Panc1 (cell line): Measurements from ENCODE around the gene LPP. TPM values are rescaled to one million over a fixed set of nuclear protein-coding genes. Genes with fewer than 3 reads are reported as not detected.

Experiments
- ATAC-seq: fragments of 200-7000 bp; cut with Tn5 transposase; 2 replicates; pipeline ENCODE4 v1.9.1; 2020; ENCODE audit warnings: mild to moderate bottlenecking, moderate library complexity
- BruUV-seq: library from RNA; stranded (reverse); fragments of 400-500 nt; replicated peaks from 2 replicates; lab custom pipeline; 2021; lab: Mats Ljungman, UMichigan
- CTCF ChIA-PET: fragments of 300-600 bp; sonication (Branson Sonifier 250); formaldehyde crosslinking; loops from one replicate; lab custom pipeline; 2022; ENCODE audit warnings: antibody characterized with exemption; lab: Charles Lee
- POLR2A ChIA-PET: fragments of 300-600 bp; sonication (Branson Sonifier 250); formaldehyde crosslinking; loops from one replicate; lab custom pipeline; 2022; ENCODE audit warnings: antibody characterized with exemption; lab: Charles Lee
- DNase-seq: peaks from one replicate; pipeline ENCODE4 v3.0.0-alpha.2; 2010; ENCODE audit warnings: low read depth, low spot score
- H3K27ac ChIP-seq: 2 replicates; pipeline ENCODE4 v1.5.1; 2011; ENCODE audit warnings: mild to moderate bottlenecking, low read length, inconsistent platforms
- H3K27me3 ChIP-seq: fragments of 200-500 bp; sonication (Bioruptor generic); 2 replicates; pipeline ENCODE4 v1.6.0; 2014; ENCODE audit warnings: low read length, inconsistent platforms; ENCODE audit not compliant: control insufficient read depth, insufficient read depth
- H3K36me3 ChIP-seq: fragments of 200-500 bp; sonication (Bioruptor generic); 2 replicates; pipeline ENCODE4 v1.5.1; 2014; ENCODE audit warnings: inconsistent platforms, mild to moderate bottlenecking, low read length, moderate library complexity; ENCODE audit not compliant: control insufficient read depth, insufficient read depth
- H3K4me1 ChIP-seq: 2 replicates; pipeline ENCODE4 v1.5.1; 2011; ENCODE audit warnings: inconsistent platforms, mild to moderate bottlenecking, low read length, moderate library complexity; ENCODE audit not compliant: control insufficient read depth, insufficient read depth
- H3K4me3 ChIP-seq, 2 experiments: 2 replicates each; pipeline ENCODE4 v1.5.1; 2011 to 2012; ENCODE audit warnings: low read depth in 2 of 2, low read length in 2 of 2, mild to moderate bottlenecking in 2 of 2, inconsistent platforms in 1 of 2, moderate library complexity in 1 of 2
- H3K9me3 ChIP-seq: fragments of 200-500 bp; sonication (Bioruptor generic); 2 replicates; pipeline ENCODE4 v1.5.1; 2014; ENCODE audit warnings: low read depth, mild to moderate bottlenecking, inconsistent platforms, low read length, moderate library complexity; ENCODE audit not compliant: control insufficient read depth, insufficient read depth
- POLR2AphosphoS5 ChIP-seq: IDR thresholded peaks from 2 replicates; pipeline ENCODE4 v1.6.1; 2012; ENCODE audit warnings: mild to moderate bottlenecking, low read depth, low read length, moderate library complexity
- SIN3A ChIP-seq: IDR thresholded peaks from 2 replicates; pipeline ENCODE4 v1.6.1; 2012; ENCODE audit warnings: low read depth, mild to moderate bottlenecking, low read length, moderate library complexity, borderline replicate concordance; ENCODE audit not compliant: insufficient read depth
- TCF7L2 ChIP-seq: IDR thresholded peaks from 2 replicates; pipeline ENCODE4 v1.6.1; 2011; ENCODE audit warnings: mild to moderate bottlenecking, low read depth, low read length, inconsistent platforms
- in situ Hi-C: cut with HindIII; loops from 2 replicates; pipeline ENCODE4 v1.10.0; 2016; ENCODE audit warnings: low sequenced_read_pairs, low pct_unique_long_range_greater_than_20kb
- intact Hi-C: fragments of 100-400 bp; cut with micrococcal nuclease; formaldehyde crosslinking; loops from one replicate; pipeline ENCODE4 v1.10.0; 2022; ENCODE audit not compliant: unreplicated experiment
- total RNA-seq: library from RNA; stranded (reverse); gene quantifications from one replicate; pipeline ENCODE4 v1.2.1, GENCODE V29; 2021; ENCODE audit not compliant: unreplicated experiment
- TF ChIP-seq, protein P1 (sequence below): fragments of 450-650 bp; IDR thresholded peaks from 2 replicates; pipeline ENCODE4 v1.5.1; 2017; ENCODE audit warnings: mild to moderate bottlenecking
- TF ChIP-seq, protein P2 (sequence below), 2 experiments: IDR thresholded peaks; 2 replicates each; pipeline ENCODE4 v1.6.1; 2011 to 2012; ENCODE audit warnings: low read depth in 2 of 2, control low read depth in 1 of 2, low read length in 1 of 2, mild to moderate bottlenecking in 1 of 2, moderate library complexity in 1 of 2; ENCODE audit not compliant: insufficient read depth in 1 of 2

The LPP gene
- total RNA-seq, 1 experiment from 2014 or later = 90.0 TPM

DNA sequence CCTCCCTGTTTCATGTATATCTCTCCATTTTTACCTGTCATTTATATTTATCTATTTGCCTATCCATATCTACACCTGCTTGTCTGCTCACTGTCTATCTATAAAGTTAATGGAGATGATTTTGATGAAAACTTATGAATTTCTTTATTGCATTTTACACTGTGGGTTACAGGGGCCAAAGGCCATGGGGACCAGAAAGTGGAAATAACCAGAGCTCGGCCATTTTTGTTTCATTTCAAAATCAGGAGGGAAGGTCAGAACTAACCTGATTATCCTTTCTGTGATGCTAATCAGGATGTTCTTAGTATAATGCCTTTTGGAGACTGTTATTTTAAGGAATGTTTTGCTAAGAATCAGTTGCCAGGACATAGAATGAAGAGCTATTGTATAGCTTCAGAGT, 147.2 kb downstream of the LPP start:
- ChIA-PET CTCF (interaction anchor here (0.7 kb wide), 1 partner anchor 560 kb away, joined by 3 read pairs; no protein-coding TSS in a partner anchor), POLR2A (no interaction called here)
- BruUV-seq = no TSS peak
- Histone ChIP-seq H3K27me3 (no peaks in the 10 kb centered on the region), H3K36me3 (no peaks in the 10 kb centered on the region), H3K9me3 (no peaks in the 10 kb centered on the region), H3K4me3 (no peak overlapping the region), H3K4me1 (peaks cover 24% of the 10 kb centered on the region), H3K27ac (no peak overlapping the region)
- ATAC-seq = no peak
- intact Hi-C loops = no loop called here
- DNase-seq = no peak
- TF ChIP-seq SIN3A (no peak), TCF7L2 (no peak)
- TF ChIP-seq, protein P1, sequence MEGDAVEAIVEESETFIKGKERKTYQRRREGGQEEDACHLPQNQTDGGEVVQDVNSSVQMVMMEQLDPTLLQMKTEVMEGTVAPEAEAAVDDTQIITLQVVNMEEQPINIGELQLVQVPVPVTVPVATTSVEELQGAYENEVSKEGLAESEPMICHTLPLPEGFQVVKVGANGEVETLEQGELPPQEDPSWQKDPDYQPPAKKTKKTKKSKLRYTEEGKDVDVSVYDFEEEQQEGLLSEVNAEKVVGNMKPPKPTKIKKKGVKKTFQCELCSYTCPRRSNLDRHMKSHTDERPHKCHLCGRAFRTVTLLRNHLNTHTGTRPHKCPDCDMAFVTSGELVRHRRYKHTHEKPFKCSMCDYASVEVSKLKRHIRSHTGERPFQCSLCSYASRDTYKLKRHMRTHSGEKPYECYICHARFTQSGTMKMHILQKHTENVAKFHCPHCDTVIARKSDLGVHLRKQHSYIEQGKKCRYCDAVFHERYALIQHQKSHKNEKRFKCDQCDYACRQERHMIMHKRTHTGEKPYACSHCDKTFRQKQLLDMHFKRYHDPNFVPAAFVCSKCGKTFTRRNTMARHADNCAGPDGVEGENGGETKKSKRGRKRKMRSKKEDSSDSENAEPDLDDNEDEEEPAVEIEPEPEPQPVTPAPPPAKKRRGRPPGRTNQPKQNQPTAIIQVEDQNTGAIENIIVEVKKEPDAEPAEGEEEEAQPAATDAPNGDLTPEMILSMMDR = no peak
- TF ChIP-seq, protein P2, sequence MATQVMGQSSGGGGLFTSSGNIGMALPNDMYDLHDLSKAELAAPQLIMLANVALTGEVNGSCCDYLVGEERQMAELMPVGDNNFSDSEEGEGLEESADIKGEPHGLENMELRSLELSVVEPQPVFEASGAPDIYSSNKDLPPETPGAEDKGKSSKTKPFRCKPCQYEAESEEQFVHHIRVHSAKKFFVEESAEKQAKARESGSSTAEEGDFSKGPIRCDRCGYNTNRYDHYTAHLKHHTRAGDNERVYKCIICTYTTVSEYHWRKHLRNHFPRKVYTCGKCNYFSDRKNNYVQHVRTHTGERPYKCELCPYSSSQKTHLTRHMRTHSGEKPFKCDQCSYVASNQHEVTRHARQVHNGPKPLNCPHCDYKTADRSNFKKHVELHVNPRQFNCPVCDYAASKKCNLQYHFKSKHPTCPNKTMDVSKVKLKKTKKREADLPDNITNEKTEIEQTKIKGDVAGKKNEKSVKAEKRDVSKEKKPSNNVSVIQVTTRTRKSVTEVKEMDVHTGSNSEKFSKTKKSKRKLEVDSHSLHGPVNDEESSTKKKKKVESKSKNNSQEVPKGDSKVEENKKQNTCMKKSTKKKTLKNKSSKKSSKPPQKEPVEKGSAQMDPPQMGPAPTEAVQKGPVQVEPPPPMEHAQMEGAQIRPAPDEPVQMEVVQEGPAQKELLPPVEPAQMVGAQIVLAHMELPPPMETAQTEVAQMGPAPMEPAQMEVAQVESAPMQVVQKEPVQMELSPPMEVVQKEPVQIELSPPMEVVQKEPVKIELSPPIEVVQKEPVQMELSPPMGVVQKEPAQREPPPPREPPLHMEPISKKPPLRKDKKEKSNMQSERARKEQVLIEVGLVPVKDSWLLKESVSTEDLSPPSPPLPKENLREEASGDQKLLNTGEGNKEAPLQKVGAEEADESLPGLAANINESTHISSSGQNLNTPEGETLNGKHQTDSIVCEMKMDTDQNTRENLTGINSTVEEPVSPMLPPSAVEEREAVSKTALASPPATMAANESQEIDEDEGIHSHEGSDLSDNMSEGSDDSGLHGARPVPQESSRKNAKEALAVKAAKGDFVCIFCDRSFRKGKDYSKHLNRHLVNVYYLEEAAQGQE (IDR thresholded peaks at IDR 0.05; ENCODE audit: insufficient read depth in 1 of 2, low read depth in 2 of 2, low read length in 1 of 2) = no peak
- in situ Hi-C loops = no loop called here

DNA sequence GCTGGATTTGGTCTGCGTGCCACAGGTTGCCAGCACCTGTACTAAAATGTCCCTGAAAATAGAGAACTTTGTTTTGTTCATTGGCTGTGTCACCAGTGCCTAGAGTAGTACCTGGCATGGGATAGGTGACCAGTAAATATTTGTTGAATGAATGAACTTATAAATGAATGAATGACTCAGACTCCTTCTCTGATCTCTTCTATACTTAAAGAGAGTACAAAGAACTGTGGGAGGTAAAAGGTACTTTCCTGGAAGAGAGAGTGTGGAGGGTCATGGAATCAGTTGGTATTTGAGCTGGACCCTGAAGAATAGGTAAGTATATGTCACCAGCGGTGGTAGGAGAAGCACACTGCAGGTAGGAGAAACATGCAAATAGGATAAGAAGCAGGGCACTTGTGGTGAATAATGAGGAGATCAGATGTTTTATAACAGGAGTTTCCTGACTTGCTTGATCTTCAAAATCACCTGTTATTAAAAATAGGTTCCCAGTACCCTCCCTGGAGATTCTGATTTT, 149.4 kb downstream of the LPP start:
- H3K9me3 ChIP-seq = no peaks in the 10 kb centered on the region
- no peak overlapping the region for H3K4me3 ChIP-seq
- no peak for ATAC-seq
- CTCF ChIA-PET = interaction anchor here (0.7 kb wide), 1 partner anchor 110 kb away, joined by 3 read pairs; no protein-coding TSS in a partner anchor
- in situ Hi-C loops (no loop called here), intact Hi-C loops (no loop called here)
- POLR2A ChIA-PET = no interaction called here
- no TSS peak for BruUV-seq
- H3K27me3 ChIP-seq = no peaks in the 10 kb centered on the region
- H3K36me3 ChIP-seq = no peaks in the 10 kb centered on the region
- H3K27ac ChIP-seq = no peak overlapping the region
- H3K4me1 ChIP-seq = peaks cover 10% of the 10 kb centered on the region
- TF ChIP-seq TCF7L2 (no peak), SIN3A (no peak), POLR2AphosphoS5 (no peak)
- TF ChIP-seq, protein P2 (IDR thresholded peaks at IDR 0.05; ENCODE audit: insufficient read depth in 1 of 2, low read depth in 2 of 2, low read length in 1 of 2) = no peak
- TF ChIP-seq, protein P1 = no peak
- no peak for DNase-seq
